HepG2 (cell line): ENCODE data around the gene VAC14. TPM values are rescaled to one million over a fixed set of nuclear protein-coding genes. Genes with fewer than 3 reads are reported as not detected.

Source experiments
- CAMTA2 ChIP-seq: sonication (generic); formaldehyde crosslinking; IDR thresholded peaks from 2 replicates; pipeline ENCODE4 v1.4.0; 2020; ENCODE audit warnings: mild to moderate bottlenecking, missing genetic modification reagents, borderline replicate concordance
- CENPBD1 ChIP-seq: sonication (generic); formaldehyde crosslinking; IDR thresholded peaks from 2 replicates; pipeline ENCODE4 v1.8.0; 2022; ENCODE audit warnings: missing genetic modification reagents, low read depth, mild to moderate bottlenecking, borderline replicate concordance
- ERF ChIP-seq: IDR thresholded peaks from 2 replicates; pipeline ENCODE4 v1.6.1; 2018; ENCODE audit warnings: missing biosample characterization, missing genetic modification reagents
- FIP1L1 ChIP-seq: fragments of 200-400 bp; formaldehyde crosslinking; IDR thresholded peaks from 2 replicates; pipeline ENCODE4 v1.6.1; 2018; ENCODE audit warnings: low read depth, mild to moderate bottlenecking, low read length, moderate library complexity, borderline replicate concordance; ENCODE audit not compliant: insufficient read depth
- HOXD1 ChIP-seq: sonication (generic); formaldehyde crosslinking; IDR thresholded peaks from 2 replicates; pipeline ENCODE4 v1.5.0; 2020; ENCODE audit warnings: missing genetic modification reagents
- KMT2B ChIP-seq: IDR thresholded peaks from 2 replicates; pipeline ENCODE4 v1.6.1; 2016; ENCODE audit warnings: missing genetic modification reagents, missing compliant biosample characterization
- MEIS2 ChIP-seq: sonication (generic); formaldehyde crosslinking; IDR thresholded peaks from 2 replicates; pipeline ENCODE4 v1.9.0; 2021; ENCODE audit warnings: mild to moderate bottlenecking, missing genetic modification reagents
- MLLT10 ChIP-seq: sonication (generic); formaldehyde crosslinking; IDR thresholded peaks from 2 replicates; pipeline ENCODE4 v1.4.0; 2020; ENCODE audit warnings: missing genetic modification reagents
- NCOA5 ChIP-seq: sonication (generic); formaldehyde crosslinking; IDR thresholded peaks from 2 replicates; pipeline ENCODE4 v1.4.0; 2020; ENCODE audit warnings: missing genetic modification reagents
- NCOR1 ChIP-seq: fragments of 200-600 bp; sonication (generic); IDR thresholded peaks from 2 replicates; pipeline ENCODE4 v1.7.0; 2017; ENCODE audit warnings: antibody characterized with exemption, low read length, borderline replicate concordance
- POLR2G ChIP-seq: fragments of 200-400 bp; formaldehyde crosslinking; IDR thresholded peaks from 2 replicates; pipeline ENCODE4 v1.6.1; 2018; ENCODE audit warnings: mild to moderate bottlenecking, low read depth, low read length, moderate library complexity
- SALL1 ChIP-seq: sonication (generic); formaldehyde crosslinking; IDR thresholded peaks from 2 replicates; pipeline ENCODE4 v1.8.0; 2022; ENCODE audit warnings: mild to moderate bottlenecking, missing genetic modification reagents
- SAP130 ChIP-seq: IDR thresholded peaks from 2 replicates; pipeline ENCODE4 v1.6.1; 2016; ENCODE audit warnings: low read depth
- SKI ChIP-seq: fragments of 450-650 bp; IDR thresholded peaks from one replicate; pipeline ENCODE4 v1.6.1; 2018; ENCODE audit warnings: mild to moderate bottlenecking; ENCODE audit not compliant: partially characterized antibody
- SKIL ChIP-seq: sonication (generic); formaldehyde crosslinking; IDR thresholded peaks from 2 replicates; pipeline ENCODE4 v1.8.0; 2022; ENCODE audit warnings: missing genetic modification reagents, mild to moderate bottlenecking, moderate library complexity, borderline replicate concordance
- SRSF4 ChIP-seq: fragments of 200-400 bp; formaldehyde crosslinking; IDR thresholded peaks from one replicate; pipeline ENCODE4 v1.6.1; 2018; ENCODE audit warnings: mild to moderate bottlenecking, low read depth, low read length, moderate library complexity; ENCODE audit not compliant: poor library complexity, severe bottlenecking
- U2AF1 ChIP-seq: fragments of 200-400 bp; formaldehyde crosslinking; optimal IDR thresholded peaks from 2 replicates; pipeline ENCODE3; 2017; ENCODE audit warnings: mild to moderate bottlenecking, low read depth, low read length
- ZMYM4 ChIP-seq: sonication (generic); formaldehyde crosslinking; IDR thresholded peaks from 2 replicates; pipeline ENCODE4 v1.8.1; 2023; ENCODE audit warnings: mild to moderate bottlenecking, missing genetic modification reagents
- ZNF18 ChIP-seq: sonication (generic); formaldehyde crosslinking; IDR thresholded peaks from 2 replicates; pipeline ENCODE4 v1.8.0; 2022; ENCODE audit warnings: mild to moderate bottlenecking, missing genetic modification reagents; ENCODE audit not compliant: insufficient replicate concordance
- ZNF180 ChIP-seq: sonication (generic); formaldehyde crosslinking; IDR thresholded peaks from 2 replicates; pipeline ENCODE4 v1.4.0; 2020; ENCODE audit warnings: low read depth, missing genetic modification reagents, borderline replicate concordance
- ZNF24 ChIP-seq: fragments of 450-650 bp; IDR thresholded peaks from 2 replicates; pipeline ENCODE4 v1.6.1; 2017; ENCODE audit warnings: antibody characterized with exemption, mild to moderate bottlenecking
- ZNF33A ChIP-seq: sonication (generic); formaldehyde crosslinking; IDR thresholded peaks from 2 replicates; pipeline ENCODE4 v1.5.1; 2020; ENCODE audit warnings: missing genetic modification reagents, mild to moderate bottlenecking, moderate library complexity, borderline replicate concordance
- ZNF513 ChIP-seq: sonication (generic); formaldehyde crosslinking; conservative IDR thresholded peaks from 2 replicates; pipeline ENCODE4 v1.5.0; 2020; ENCODE audit warnings: missing genetic modification reagents
- polyA plus RNA-seq, 8 experiments: library from polyadenylated mRNA; depleted of rRNA in 3 of 8; stranded (reverse) in 7 of 8; unstranded in 1 of 8; fragments of >200 nt; fragmentation: Illumina TruSeq in 4 of 8; extraction: Trizol in 4 of 8; gene quantifications; 2 replicates each; pipeline versions ENCODE4 v1.2.1 to v1.2.3, GENCODE V29; 2011 to 2016; ENCODE audit warnings: low read depth in 4 of 8, missing spikeins in 1 of 8, mixed read lengths in 1 of 8; ENCODE audit not compliant: insufficient read depth in 1 of 8
- total RNA-seq, 5 experiments: library from RNA; depleted of rRNA; stranded (reverse); fragments of >200 nt; fragmentation: Illumina TruSeq; extraction: Trizol; gene quantifications; 2 replicates each; pipeline ENCODE4 v1.2.3, GENCODE V29; 2016; ENCODE audit warnings: low read depth in 1 of 5

VAC14 gene
- total and polyA plus RNA-seq, 2 of the 13 experiments (the other 11 are each of a cell fraction or from before 2014, with no cell fraction given) = 23.5 to 24.6 TPM

GRCh38 chr16:70738083-70738977, 62.6 kb downstream of the VAC14 start (continued):
- no peak for TF ChIP-seq U2AF1
- no peak for TF ChIP-seq ZNF18
- no peak for TF ChIP-seq MLLT10 (CRISPR knock-in tag)
- TF ChIP-seq SAP130 = peak; percentile 69
- TF ChIP-seq CENPBD1 (CRISPR knock-in tag) = no peak
- TF ChIP-seq NCOA5 (CRISPR knock-in tag) = no peak
- TF ChIP-seq CAMTA2 = 0 out of 2 replicates have a peak, but pooled peaks have one; percentile 54
- no peak for TF ChIP-seq SKIL (CRISPR knock-in tag)
- TF ChIP-seq ERF = peak; percentile 70; the same call in 1 of the 2 replicates
- no peak for TF ChIP-seq SKI
- TF ChIP-seq FIP1L1 = no peak
- peak; percentile 35; the same call in 1 of the 2 replicates for TF ChIP-seq HOXD1 (CRISPR knock-in tag)
- peak; percentile 98; the same call in 1 of the 2 replicates for TF ChIP-seq ZNF180
- TF ChIP-seq SRSF4 = no peak
- TF ChIP-seq ZNF24 = no peak
- no peak for TF ChIP-seq ZNF33A
- no peak; the same call in 1 of the 2 replicates for TF ChIP-seq KMT2B (CRISPR knock-in tag)
- TF ChIP-seq NCOR1 = no peak
- 0 out of 2 replicates have a peak, but pooled peaks have one; percentile 27 for TF ChIP-seq ZNF513 (CRISPR knock-in tag)
- TF ChIP-seq SALL1 (CRISPR knock-in tag) = peak; percentile 68; the same call in 1 of the 2 replicates
- TF ChIP-seq POLR2G = no peak
- 0 out of 2 replicates have a peak, but pooled peaks have one; percentile 37 for TF ChIP-seq ZMYM4
- peak; percentile 78; the same call in 1 of the 2 replicates for TF ChIP-seq MEIS2 (CRISPR knock-in tag)
